ENCODE data around the gene G6PC2.

DNA sequence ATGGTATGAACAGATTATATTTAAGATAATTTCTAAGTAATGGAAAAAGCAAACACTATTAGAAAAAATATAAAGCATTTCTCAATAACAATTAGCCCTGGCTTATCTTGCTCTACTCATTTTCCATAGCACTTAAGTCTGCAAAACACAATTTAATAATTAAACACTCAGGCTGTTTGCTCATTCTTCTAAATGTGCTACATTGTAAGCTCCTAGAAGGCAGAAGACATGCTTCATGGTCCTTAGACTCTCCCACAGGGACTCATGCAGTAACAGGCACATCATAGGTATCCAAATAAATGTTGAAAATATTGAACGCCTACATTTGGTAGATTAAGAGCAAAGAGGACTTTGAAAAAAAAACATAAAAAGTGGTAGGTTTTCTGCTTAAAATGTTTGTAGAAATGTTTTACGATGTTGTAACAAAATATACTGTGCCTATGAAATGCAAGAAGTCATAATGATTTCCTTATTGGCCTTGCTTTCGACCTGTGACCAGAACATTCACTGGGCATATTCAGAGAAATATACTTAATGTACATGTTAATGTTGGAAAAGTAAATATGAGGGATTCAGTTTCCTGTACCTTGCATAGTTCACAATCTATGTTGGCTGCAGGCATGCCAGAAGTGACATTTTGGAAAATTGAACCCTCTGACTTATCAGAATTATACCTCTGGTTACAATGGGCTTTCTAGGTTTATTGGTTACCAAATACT, 27.2 kb downstream of the G6PC2 start:
- TF ChIP-seq, protein P1, sequence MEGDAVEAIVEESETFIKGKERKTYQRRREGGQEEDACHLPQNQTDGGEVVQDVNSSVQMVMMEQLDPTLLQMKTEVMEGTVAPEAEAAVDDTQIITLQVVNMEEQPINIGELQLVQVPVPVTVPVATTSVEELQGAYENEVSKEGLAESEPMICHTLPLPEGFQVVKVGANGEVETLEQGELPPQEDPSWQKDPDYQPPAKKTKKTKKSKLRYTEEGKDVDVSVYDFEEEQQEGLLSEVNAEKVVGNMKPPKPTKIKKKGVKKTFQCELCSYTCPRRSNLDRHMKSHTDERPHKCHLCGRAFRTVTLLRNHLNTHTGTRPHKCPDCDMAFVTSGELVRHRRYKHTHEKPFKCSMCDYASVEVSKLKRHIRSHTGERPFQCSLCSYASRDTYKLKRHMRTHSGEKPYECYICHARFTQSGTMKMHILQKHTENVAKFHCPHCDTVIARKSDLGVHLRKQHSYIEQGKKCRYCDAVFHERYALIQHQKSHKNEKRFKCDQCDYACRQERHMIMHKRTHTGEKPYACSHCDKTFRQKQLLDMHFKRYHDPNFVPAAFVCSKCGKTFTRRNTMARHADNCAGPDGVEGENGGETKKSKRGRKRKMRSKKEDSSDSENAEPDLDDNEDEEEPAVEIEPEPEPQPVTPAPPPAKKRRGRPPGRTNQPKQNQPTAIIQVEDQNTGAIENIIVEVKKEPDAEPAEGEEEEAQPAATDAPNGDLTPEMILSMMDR (IDR thresholded peaks at IDR 0.05), result no peak
- no peak for TF ChIP-seq POLR2AphosphoS5 (IDR thresholded peaks at IDR 0.05; ENCODE audit: insufficient read depth in 1 of 2, low read depth in 1 of 2)
